ENCODE results near the gene IGFBP6. TPM values are rescaled to one million over a fixed set of nuclear protein-coding genes. Genes with fewer than 3 reads are reported as not detected.

The IGFBP6 gene
- total RNA-seq, 1 experiment from 2014 or later = 4.2 TPM

GRCh38 chr12:53057816-53058500 lies 39.5 kb upstream of the IGFBP6 start:
- H3K27me3 ChIP-seq (ENCODE audit: insufficient read depth, low read length) = no peaks in the 10 kb centered on the region; the same call in 1 of the 2 replicates
- no peaks in the 10 kb centered on the region for H3K23me2 ChIP-seq (ENCODE audit: insufficient read length, low read depth, low read length, poor library complexity, severe bottlenecking)
- H3K9me3 Mint-ChIP-seq = no peaks in the 10 kb centered on the region
- no peak overlapping the region for H3K9ac ChIP-seq (ENCODE audit: extremely low read depth, insufficient read length, low read length)
- no peaks in the 10 kb centered on the region for H3K79me1 ChIP-seq (ENCODE audit: insufficient read depth, low read depth, low read length, poor library complexity, severe bottlenecking)
- H3K4me1 Mint-ChIP-seq = peaks cover 11 to 15% of the 10 kb centered on the region in 2 experiments
- no peak overlapping the region for H3T11ph ChIP-seq (ENCODE audit: low read length)
- no peak overlapping the region for H3K27ac Mint-ChIP-seq
- H2AFZ ChIP-seq (ENCODE audit: low read length) = no peak overlapping the region
- H3K56ac ChIP-seq (ENCODE audit: insufficient read length, low read depth, low read length) = no peak overlapping the region
- H2BK12ac ChIP-seq (ENCODE audit: insufficient read length, low read depth, low read length) = no peak overlapping the region
- H3K4ac ChIP-seq (ENCODE audit: low read depth, low read length) = no peak overlapping the region
- H4K20me1 ChIP-seq (ENCODE audit: control insufficient read depth, insufficient read depth, insufficient read length) = no peaks in the 10 kb centered on the region
- H2BK20ac ChIP-seq (ENCODE audit: low read depth, low read length, poor library complexity, severe bottlenecking) = no peak overlapping the region
- H4K5ac ChIP-seq (ENCODE audit: insufficient read length, low read depth, low read length) = no peak overlapping the region
- H2BK15ac ChIP-seq (ENCODE audit: low read depth, low read length) = no peak overlapping the region
- no peak overlapping the region for H2BK5ac ChIP-seq (ENCODE audit: insufficient read length, low read length)
- no CpG with 5 or more reads among the region's 13 CpGs for WGBS (ENCODE audit: extremely low coverage, insufficient read length, low lambda C conversion rate)
- H3K36me3 Mint-ChIP-seq (ENCODE audit: insufficient read depth in 1 of 3, low read depth in 3 of 3) = no peaks in the 10 kb centered on the region; a peak in 1 of 7 replicates
- H3K23ac ChIP-seq (ENCODE audit: insufficient read length, low read depth, low read length) = no peak overlapping the region
- no peak overlapping the region for H3K18ac ChIP-seq (ENCODE audit: insufficient read length, low read depth, low read length)
- H3K79me2 ChIP-seq (ENCODE audit: insufficient read depth, low read length) = no peaks in the 10 kb centered on the region
- TF ChIP-seq, protein P1, sequence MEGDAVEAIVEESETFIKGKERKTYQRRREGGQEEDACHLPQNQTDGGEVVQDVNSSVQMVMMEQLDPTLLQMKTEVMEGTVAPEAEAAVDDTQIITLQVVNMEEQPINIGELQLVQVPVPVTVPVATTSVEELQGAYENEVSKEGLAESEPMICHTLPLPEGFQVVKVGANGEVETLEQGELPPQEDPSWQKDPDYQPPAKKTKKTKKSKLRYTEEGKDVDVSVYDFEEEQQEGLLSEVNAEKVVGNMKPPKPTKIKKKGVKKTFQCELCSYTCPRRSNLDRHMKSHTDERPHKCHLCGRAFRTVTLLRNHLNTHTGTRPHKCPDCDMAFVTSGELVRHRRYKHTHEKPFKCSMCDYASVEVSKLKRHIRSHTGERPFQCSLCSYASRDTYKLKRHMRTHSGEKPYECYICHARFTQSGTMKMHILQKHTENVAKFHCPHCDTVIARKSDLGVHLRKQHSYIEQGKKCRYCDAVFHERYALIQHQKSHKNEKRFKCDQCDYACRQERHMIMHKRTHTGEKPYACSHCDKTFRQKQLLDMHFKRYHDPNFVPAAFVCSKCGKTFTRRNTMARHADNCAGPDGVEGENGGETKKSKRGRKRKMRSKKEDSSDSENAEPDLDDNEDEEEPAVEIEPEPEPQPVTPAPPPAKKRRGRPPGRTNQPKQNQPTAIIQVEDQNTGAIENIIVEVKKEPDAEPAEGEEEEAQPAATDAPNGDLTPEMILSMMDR (conservative IDR thresholded peaks at IDR 0.05) = no peak
- no peak overlapping the region for H3K4me2 ChIP-seq (ENCODE audit: insufficient read depth, insufficient read length, low read length)
- H3K27me3 Mint-ChIP-seq (ENCODE audit: low read depth) = peaks cover 49% of the 10 kb centered on the region
- DNase-seq = no peak
- H4K91ac ChIP-seq (ENCODE audit: insufficient read length, low read depth, low read length) = no peak overlapping the region
- no peaks in the 10 kb centered on the region for H3K9me3 ChIP-seq (ENCODE audit: control insufficient read depth, low read depth, low read length)
- no peak overlapping the region for H3K14ac ChIP-seq (ENCODE audit: insufficient read depth, low read length)
- H4K8ac ChIP-seq (replicated peaks; ENCODE audit: insufficient read length, low read depth, low read length) = no peak overlapping the region
- no peak overlapping the region for H3K4me3 Mint-ChIP-seq
- no peak overlapping the region for H3K27ac ChIP-seq (ENCODE audit: insufficient read length, low read depth, low read length)
- no peak overlapping the region for H2AK5ac ChIP-seq (ENCODE audit: insufficient read length, low read length)
- no peak overlapping the region for H2BK120ac ChIP-seq (ENCODE audit: low read depth, low read length, poor library complexity, severe bottlenecking)
- H3K4me1 ChIP-seq (ENCODE audit: insufficient read depth, low read length) = peaks cover 3% of the 10 kb centered on the region; the same call in 1 of the 2 replicates
